MCF 10A (cell line): ENCODE results near the gene TDP2. TPM values are rescaled to one million over a fixed set of nuclear protein-coding genes. Genes with fewer than 3 reads are reported as not detected.
"Not testable (repeated sequence)": the region's sequence is repeated elsewhere in the genome, so short reads cannot be mapped to it uniquely, and the experiment has no call there.

Experiments
- BruUV-seq: library from RNA; stranded (reverse); fragments of 400-500 nt; replicated peaks from 2 replicates; lab custom pipeline; 2021; lab: Mats Ljungman, UMichigan
- CTCF ChIA-PET: fragments of 300-600 bp; sonication (Branson Sonifier 250); formaldehyde crosslinking; extraction: SDS; loops from one replicate; lab custom pipeline; 2021; ENCODE audit warnings: antibody characterized with exemption, inconsistent platforms; lab: Yijun Ruan, JAX
- POLR2A ChIA-PET: fragments of 300-600, 350-650 bp; sonication (Branson Sonifier 250); formaldehyde crosslinking; extraction: SDS; loops from one replicate; lab custom pipeline; 2020; ENCODE audit warnings: antibody characterized with exemption, inconsistent platforms; lab: Yijun Ruan, JAX
- DNase-seq: peaks from one replicate; pipeline ENCODE4 v3.0.0-alpha.2; 2018; ENCODE audit not compliant: unreplicated experiment
- H3K27ac Mint-ChIP-seq: one replicate; pipeline ENCODE4 v1.8.0; 2022; ENCODE audit warnings: mild to moderate bottlenecking, low read depth, mixed read lengths; ENCODE audit not compliant: unreplicated experiment
- H3K27me3 Mint-ChIP-seq: one replicate; pipeline ENCODE4 v1.8.0; 2022; ENCODE audit warnings: mixed read lengths; ENCODE audit not compliant: insufficient read depth, unreplicated experiment
- H3K36me3 Mint-ChIP-seq: one replicate; pipeline ENCODE4 v1.8.0; 2022; ENCODE audit warnings: mild to moderate bottlenecking, moderate library complexity, mixed read lengths; ENCODE audit not compliant: insufficient read depth, unreplicated experiment
- H3K4me1 Mint-ChIP-seq: one replicate; pipeline ENCODE4 v1.8.0; 2022; ENCODE audit warnings: mixed read lengths; ENCODE audit not compliant: insufficient read depth, unreplicated experiment
- H3K4me3 Mint-ChIP-seq: one replicate; pipeline ENCODE4 v1.8.0; 2022; ENCODE audit warnings: mild to moderate bottlenecking, moderate library complexity, mixed read lengths; ENCODE audit not compliant: unreplicated experiment
- H3K9me3 Mint-ChIP-seq: one replicate; pipeline ENCODE4 v1.8.0; 2022; ENCODE audit warnings: mixed read lengths; ENCODE audit not compliant: unreplicated experiment
- CTCF ChIP-seq: fragments of 200-600 bp; IDR thresholded peaks from one replicate; pipeline ENCODE4 v1.8.0; 2022; ENCODE audit warnings: antibody characterized with exemption, mild to moderate bottlenecking; ENCODE audit not compliant: unreplicated experiment
- intact Hi-C: fragments of 100-400 bp; cut with micrococcal nuclease; formaldehyde crosslinking; loops from 2 replicates; pipeline ENCODE4 v1.14.1; 2022
- total RNA-seq: library from RNA; stranded (reverse); gene quantifications from 2 replicates; pipeline ENCODE4 v1.2.3, GENCODE V29; 2022

TDP2 gene
- total RNA-seq, 1 experiment from 2014 or later, result 28.2 TPM

- no peaks in the 10 kb centered on the region for H3K9me3 Mint-ChIP-seq
- no peak for TF ChIP-seq CTCF
- BruUV-seq, result no TSS peak
- peaks cover 49% of the 10 kb centered on the region for H3K36me3 Mint-ChIP-seq
- no peaks in the 10 kb centered on the region for H3K27me3 Mint-ChIP-seq
- DNase-seq, result no peak
- intact Hi-C loops, result no loop called here
- peaks cover 25% of the 10 kb centered on the region for H3K4me1 Mint-ChIP-seq
- POLR2A ChIA-PET, result interaction anchor here (0.6 kb wide), 2 partner anchors 79 to 1344 kb away, joined by 3 read pairs; no protein-coding TSS in a partner anchor
- no peak overlapping the region for H3K27ac Mint-ChIP-seq
- CTCF ChIA-PET, result interaction anchor here (1.5 kb wide), 1 partner anchor 82 kb away, joined by 7 read pairs; no protein-coding TSS in a partner anchor
- no peak overlapping the region for H3K4me3 Mint-ChIP-seq
These were observed 3.5 kb downstream of the TDP2 start for GRCh38 chr6:24663189-24663588.

- H3K4me1 Mint-ChIP-seq, result peaks cover 25% of the 10 kb centered on the region
- intact Hi-C loops, result no loop called here
These were observed 4.5 kb downstream of the TDP2 start for GRCh38 chr6:24662236-24662635.

GRCh38 chr6:24661759-24662158, 4.9 kb downstream of the TDP2 start:
- H3K27me3 Mint-ChIP-seq, BruUV-seq, POLR2A ChIA-PET, DNase-seq, H3K9me3 Mint-ChIP-seq, H3K27ac Mint-ChIP-seq, H3K4me3 Mint-ChIP-seq, intact Hi-C loops: not testable (repeated sequence)
- Mint-ChIP-seq H3K4me1 (peaks cover 25% of the 10 kb centered on the region), H3K36me3 (peaks cover 56% of the 10 kb centered on the region)
- CTCF ChIA-PET, result interaction anchor here (0.5 to 1.5 kb wide), 2 partner anchors 81 to 1474 kb away, joined by 3 to 7 read pairs; no protein-coding TSS in a partner anchor

More at GRCh38 chr6:24662236-24662635, 4.5 kb downstream of the TDP2 start:
- H3K36me3 Mint-ChIP-seq, result peaks cover 56% of the 10 kb centered on the region
- POLR2A ChIA-PET, result no interaction called here
- DNase-seq, result no peak
- H3K4me3 Mint-ChIP-seq, result no peak overlapping the region
- no peak for TF ChIP-seq CTCF
- H3K27ac Mint-ChIP-seq, result no peak overlapping the region
- no peaks in the 10 kb centered on the region for H3K27me3 Mint-ChIP-seq
- H3K9me3 Mint-ChIP-seq, result no peaks in the 10 kb centered on the region
- no TSS peak for BruUV-seq
- CTCF ChIA-PET, result interaction anchor here (1.5 kb wide), 1 partner anchor 81 kb away, joined by 7 read pairs; no protein-coding TSS in a partner anchor

GRCh38 chr6:24660105-24660504, 6.6 kb downstream of the TDP2 start:
- Mint-ChIP-seq H3K4me3 (no peak overlapping the region), H3K9me3 (no peaks in the 10 kb centered on the region), H3K36me3 (peaks cover 58% of the 10 kb centered on the region), H3K27me3 (no peaks in the 10 kb centered on the region), H3K27ac (peak overlapping the region; percentile 35), H3K4me1 (peaks cover 18% of the 10 kb centered on the region)
- no TSS peak for BruUV-seq
- ChIA-PET POLR2A (interaction anchor here (1.3 to 1.7 kb wide), 2 partner anchors 14 to 36 kb away, joined by 4 to 8 read pairs; partner anchors contain the start of gene KIAA0319), CTCF (no interaction called here)
- TF ChIP-seq CTCF, result no peak
- intact Hi-C loops, result no loop called here
- no peak for DNase-seq
